Kidney (tissue), 14 donors: Measurements from ENCODE around the gene CD151. TPM values are rescaled to one million over a fixed set of nuclear protein-coding genes. Genes with fewer than 3 reads are reported as not detected.

Experiments
- DNase-seq, 5 donors: peaks; one replicate each; pipeline ENCODE4 v3.0.0-alpha.2; 2013 to 2020
- FAIRE-seq: peaks from 2 replicates; lab custom pipeline; 2012; peaks lifted over from hg19 to GRCh38; lab: Jason Lieb, UNC
- H3K27ac ChIP-seq, 2 donors: one replicate each; pipeline ENCODE4 v1.7.0; 2013; ENCODE audit warnings: low read depth in 2 of 2, low read length in 2 of 2, inconsistent platforms in 1 of 2
- H3K27me3 ChIP-seq: one replicate; pipeline ENCODE4 v1.7.1; 2013; ENCODE audit warnings: low read length, inconsistent platforms; ENCODE audit not compliant: control insufficient read depth, insufficient read depth
- H3K36me3 ChIP-seq, 3 donors: one replicate each; pipeline versions ENCODE4 v1.7.0 to v1.7.1; 2013; ENCODE audit warnings: low read length in 3 of 3, control low read depth in 1 of 3, inconsistent platforms in 1 of 3; ENCODE audit not compliant: insufficient read depth in 3 of 3, control insufficient read depth in 2 of 3
- H3K4me1 ChIP-seq, 3 donors: one replicate each; pipeline versions ENCODE4 v1.7.0 to v1.7.1; 2013; ENCODE audit warnings: low read length in 3 of 3, inconsistent platforms in 1 of 3, low read depth in 1 of 3; ENCODE audit not compliant: control insufficient read depth in 2 of 3, insufficient read depth in 2 of 3
- H3K4me3 ChIP-seq, 3 donors: one replicate each; pipeline versions ENCODE4 v1.7.0 to v1.8.1; 2013; ENCODE audit warnings: low read length in 3 of 3, control low read depth in 1 of 3, inconsistent platforms in 1 of 3
- H3K9ac ChIP-seq, 3 donors: one replicate each; pipeline versions ENCODE4 v1.7.0 to v1.7.1; 2013; ENCODE audit warnings: low read length in 3 of 3, control low read depth in 1 of 3, inconsistent platforms in 1 of 3
- H3K9me3 ChIP-seq, 3 donors: one replicate each; pipeline versions ENCODE4 v1.7.0 to v1.7.1; 2013; ENCODE audit warnings: low read length in 3 of 3, control low read depth in 1 of 3, inconsistent platforms in 1 of 3; ENCODE audit not compliant: control insufficient read depth in 2 of 3, insufficient read depth in 1 of 3
- CTCF ChIP-seq: IDR thresholded peaks from 3 replicates; pipeline ENCODE4 v1.5.1; 2012; ENCODE audit warnings: mild to moderate bottlenecking, moderate library complexity, borderline replicate concordance; ENCODE audit not compliant: insufficient read depth; ENCODE audit errors: extremely low read depth
- intact Hi-C: fragments of 100-400 bp; cut with DNase I; formaldehyde crosslinking; loops from one replicate; pipeline ENCODE4 v1.11.1; 2022
- polyA plus RNA-seq: library from polyadenylated mRNA; stranded (reverse); fragments of 350-450 nt; fragmentation: Illumina TruSeq; extraction: RNeasy Lipid Tissue Mini Kit (QIAGEN cat#74804); gene quantifications from one replicate; pipeline ENCODE4 v1.2.3, GENCODE V29; 2014; ENCODE audit warnings: low read depth, low replicate concordance; ENCODE audit not compliant: insufficient read depth
- total RNA-seq: library from RNA; stranded (reverse); fragmentation: NEBNext Ultra II Directional; extraction: Animal tissue kit (Norgen Biotek cat#: 25700); gene quantifications from one replicate; pipeline ENCODE4 v1.2.1, GENCODE V29; 2021
- donor health status: control.
- donor health status: control.
- donor health status: control.
- donor health status: control.
- donor health status: control.
- donor health status: DM: yes; HTN: yes; CAD: no.
- donor health status: Normal renal cell carcinoma (clear cell type).

Gene CD151
- total and polyA plus RNA-seq, 2 donors from 2014 or later: 379 to 476 TPM

- Histone ChIP-seq H3K9ac (no peak overlapping the region), H3K36me3 (peaks cover 0 to 4% (median 0%) of the 10 kb centered on the region in 3 donors), H3K9me3 (no peaks in the 10 kb centered on the region), H3K27me3 (no peaks in the 10 kb centered on the region), H3K4me1 (peaks cover 0 to 3% (median 0%) of the 10 kb centered on the region in 3 donors), H3K27ac (no peak overlapping the region), H3K4me3 (no peak overlapping the region)
- TF ChIP-seq CTCF: no peak
- no peak for DNase-seq
- intact Hi-C loops: no loop called here
- FAIRE-seq: no peak
Observed at GRCh38 chr11:786235-787083, 46.3 kb upstream of the CD151 start.

- Histone ChIP-seq H3K4me1 (peaks cover 0 to 3% (median 0%) of the 10 kb centered on the region in 3 donors), H3K27ac (no peak overlapping the region), H3K36me3 (peaks cover 0 to 4% (median 0%) of the 10 kb centered on the region in 3 donors), H3K4me3 (no peak overlapping the region), H3K9ac (no peak overlapping the region), H3K27me3 (no peaks in the 10 kb centered on the region), H3K9me3 (no peaks in the 10 kb centered on the region)
- TF ChIP-seq CTCF: no peak
- intact Hi-C loops: no loop called here
- no peak for FAIRE-seq
- DNase-seq: no peak
Observed at GRCh38 chr11:787084-787675, 45.6 kb upstream of the CD151 start.

- TF ChIP-seq CTCF: no peak
- no peak for FAIRE-seq
- H3K36me3 ChIP-seq: peaks cover 0 to 4% (median 0%) of the 10 kb centered on the region in 3 donors
- no peak overlapping the region for H3K9ac ChIP-seq
- peaks cover 0 to 3% (median 0%) of the 10 kb centered on the region in 3 donors for H3K4me1 ChIP-seq
- no peaks in the 10 kb centered on the region for H3K27me3 ChIP-seq
- intact Hi-C loops: no loop called here
- H3K4me3 ChIP-seq: no peak overlapping the region
- H3K9me3 ChIP-seq: no peaks in the 10 kb centered on the region
- H3K27ac ChIP-seq: no peak overlapping the region
- no peak for DNase-seq
Observed at GRCh38 chr11:788009-788640, 44.6 kb upstream of the CD151 start.
